ENCODE results near the gene HNRNPH3.

HNRNPH3 gene

DNA sequence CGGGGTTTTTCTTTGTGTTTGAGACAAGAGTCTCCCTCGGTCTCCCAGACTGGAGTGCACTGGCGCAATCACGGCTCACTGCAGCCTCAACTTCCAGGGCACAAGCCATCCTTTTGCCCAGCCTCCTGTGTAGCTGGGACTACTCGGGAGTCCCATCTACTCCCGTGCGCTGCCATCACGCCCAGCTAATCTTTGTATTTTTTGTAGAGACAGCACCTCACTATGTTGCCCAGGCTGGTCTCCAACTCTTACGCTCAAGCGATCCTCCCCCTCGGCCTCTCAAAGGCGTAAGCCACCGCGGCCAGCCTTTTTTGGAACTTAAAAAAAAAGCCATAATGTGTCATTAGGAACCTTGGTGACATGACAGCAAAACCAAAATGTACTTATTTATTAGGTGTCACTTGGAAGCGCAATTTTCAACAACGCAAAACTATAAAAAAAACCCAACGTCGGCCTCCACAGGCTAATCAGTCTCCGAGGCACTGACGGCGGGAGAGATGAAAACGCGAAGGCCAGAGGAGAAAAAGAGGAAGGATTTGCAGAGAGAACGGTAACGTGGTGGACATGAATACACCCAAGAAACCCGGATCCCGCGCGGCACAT lies 911 bp upstream of the HNRNPH3 start:
- peak in 2 of 4 experiments; percentile 6 to 9 for DNase-seq (ENCODE audit: low read depth in 4 of 4, low spot score in 1 of 4)

GRCh38 chr10:68332259-68333057 lies 594 bp downstream of the HNRNPH3 start, which contains the start of gene PBLD:
TSS of gene PBLD (minus strand) at chr10:68332928. CDS start at chr10:68306844, 26,084 bp downstream.
- peak; percentile 19 to 36 (median 31) for DNase-seq (ENCODE audit: low read depth in 4 of 4, low spot score in 1 of 4)

GRCh38 chr10:68333058-68333395 lies 1.2 kb downstream of the HNRNPH3 start:
- no peak for DNase-seq (ENCODE audit: low read depth in 4 of 4, low spot score in 1 of 4)

- no peak for DNase-seq (ENCODE audit: low read depth in 4 of 4, low spot score in 1 of 4)
These were observed 1.9 kb downstream of the HNRNPH3 start for GRCh38 chr10:68333440-68334431.

- DNase-seq (ENCODE audit: low read depth in 4 of 4, low spot score in 1 of 4): no peak
These were observed 3.0 kb downstream of the HNRNPH3 start for GRCh38 chr10:68334672-68335467.

GRCh38 chr10:68336754-68337351 lies 5.0 kb downstream of the HNRNPH3 start:
- no peak for DNase-seq (ENCODE audit: low read depth in 4 of 4, low spot score in 1 of 4)

GRCh38 chr10:68340358-68341080 lies 8.7 kb downstream of the HNRNPH3 start:
- no peak for DNase-seq (ENCODE audit: low read depth in 4 of 4, low spot score in 1 of 4)

DNA sequence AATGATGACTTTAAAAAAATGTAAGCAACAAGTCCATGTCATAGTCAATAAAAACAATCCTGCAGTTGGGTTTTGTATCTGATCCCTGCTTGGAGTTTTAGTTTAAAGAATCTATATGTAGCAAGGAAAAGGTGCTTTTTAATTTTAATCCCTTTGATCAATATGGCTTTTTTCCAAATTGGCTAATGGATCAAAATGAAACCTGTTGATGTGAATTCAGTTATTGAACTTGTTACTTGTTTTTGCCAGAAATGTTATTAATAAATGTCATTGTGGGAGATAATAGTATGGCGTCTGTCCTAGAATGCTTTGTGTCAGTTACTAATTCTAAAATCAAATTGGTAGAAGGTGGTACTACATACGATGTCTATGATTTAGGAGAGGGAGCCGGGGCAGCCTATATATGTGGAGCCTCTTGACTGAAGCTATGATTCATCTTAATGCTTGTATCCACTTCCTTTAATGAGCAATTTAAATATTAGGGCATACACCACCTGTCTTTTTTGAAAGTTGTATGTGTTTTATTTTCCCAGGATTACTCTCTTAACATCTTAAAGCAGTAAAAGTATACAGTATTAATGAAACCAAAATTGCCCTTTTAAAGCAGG lies 11.1 kb downstream of the HNRNPH3 start:
- DNase-seq (ENCODE audit: low read depth in 4 of 4, low spot score in 1 of 4): no peak

GRCh38 chr10:68345621-68346020 lies 13.8 kb downstream of the HNRNPH3 start:
- no peak for DNase-seq (ENCODE audit: low read depth in 4 of 4, low spot score in 1 of 4)

DNA sequence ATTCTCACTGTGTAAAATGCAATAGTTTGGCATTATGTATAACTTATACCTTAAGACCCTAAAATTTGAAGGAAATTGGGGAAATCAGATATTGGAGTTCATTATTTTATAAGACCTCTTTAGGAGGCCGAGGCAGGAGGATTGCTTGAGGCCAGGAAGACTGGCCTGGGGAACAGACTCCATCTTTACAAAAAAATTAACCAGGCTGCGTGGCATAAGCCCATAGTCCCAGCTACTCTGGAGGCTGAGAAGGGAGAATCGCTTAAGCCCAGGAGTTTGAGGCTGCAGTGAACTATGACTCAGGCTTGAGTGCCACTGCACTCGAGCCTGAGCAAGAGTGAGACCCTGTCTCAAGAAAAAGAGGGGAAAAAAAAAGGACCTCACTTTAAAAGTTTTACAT lies 14.9 kb downstream of the HNRNPH3 start:
- DNase-seq (ENCODE audit: low read depth in 4 of 4, low spot score in 1 of 4): no peak

- peak; percentile 6 to 41 (median 14) for DNase-seq (ENCODE audit: low read depth in 4 of 4, low spot score in 1 of 4)
These were observed 16.4 kb downstream of the HNRNPH3 start for GRCh38 chr10:68348265-68348741.

DNA sequence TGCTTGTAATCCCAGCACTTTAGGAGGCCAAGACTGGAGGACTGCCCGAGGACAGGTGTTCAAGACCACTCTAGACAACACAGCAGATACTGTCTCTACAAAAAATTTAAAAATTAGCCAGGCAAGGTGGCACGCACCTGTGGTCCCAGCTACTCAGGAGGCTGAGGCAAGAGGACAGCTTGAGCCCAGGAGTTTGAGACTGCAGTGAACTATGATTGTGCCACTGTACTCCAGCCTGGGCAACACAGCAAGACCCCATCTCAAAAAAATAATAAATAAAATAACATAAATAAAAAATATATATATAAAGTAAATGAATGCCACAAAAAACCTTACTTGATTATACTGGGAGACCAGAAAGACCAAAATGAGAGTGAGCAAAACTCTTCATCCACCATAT lies 21.7 kb downstream of the HNRNPH3 start:
- DNase-seq (ENCODE audit: low read depth in 4 of 4, low spot score in 1 of 4): no peak

DNA sequence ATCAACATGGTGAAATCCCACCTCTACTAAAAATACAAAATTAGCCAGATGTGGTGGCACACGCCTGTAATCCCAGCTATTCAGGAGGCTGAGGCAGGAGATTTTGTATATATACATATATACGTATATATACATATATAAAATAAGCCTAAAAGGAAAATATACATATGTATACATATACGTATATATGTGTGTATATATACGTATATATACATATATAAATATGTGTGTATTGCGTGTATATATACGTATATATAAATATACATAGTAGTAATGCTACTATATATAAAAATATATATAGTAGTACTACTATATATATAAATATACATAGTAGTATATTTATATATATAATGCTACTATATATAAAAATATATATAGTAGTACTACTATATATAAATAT lies 27.3 kb downstream of the HNRNPH3 start:
- no peak for DNase-seq (ENCODE audit: low read depth in 4 of 4, low spot score in 1 of 4)

- no peak for DNase-seq (ENCODE audit: low read depth in 4 of 4, low spot score in 1 of 4)
These were observed 30.7 kb downstream of the HNRNPH3 start for GRCh38 chr10:68362590-68362989.

GRCh38 chr10:68364101-68364886 lies 32.4 kb downstream of the HNRNPH3 start:
- no peak for DNase-seq (ENCODE audit: low read depth in 4 of 4, low spot score in 1 of 4)

DNA sequence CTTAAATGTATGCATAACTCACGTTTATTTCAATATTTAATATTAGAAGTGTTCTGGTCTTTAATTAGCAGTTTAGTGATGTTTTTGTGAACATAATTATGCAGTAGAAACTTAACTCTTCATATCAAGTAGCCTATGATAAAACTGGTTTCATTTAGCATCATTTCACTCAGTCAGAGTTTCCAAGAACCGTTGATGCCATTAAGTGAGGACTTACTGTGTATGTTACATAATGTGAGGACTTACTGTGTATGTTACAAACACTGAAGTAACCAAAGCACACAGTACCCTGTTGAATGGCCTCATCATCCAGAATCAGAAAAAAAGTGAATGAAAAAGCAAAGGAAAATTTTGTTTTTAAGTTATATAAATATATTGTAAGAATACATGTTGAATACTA lies 33.7 kb downstream of the HNRNPH3 start:
- DNase-seq (ENCODE audit: low read depth in 4 of 4, low spot score in 1 of 4): no peak

DNA sequence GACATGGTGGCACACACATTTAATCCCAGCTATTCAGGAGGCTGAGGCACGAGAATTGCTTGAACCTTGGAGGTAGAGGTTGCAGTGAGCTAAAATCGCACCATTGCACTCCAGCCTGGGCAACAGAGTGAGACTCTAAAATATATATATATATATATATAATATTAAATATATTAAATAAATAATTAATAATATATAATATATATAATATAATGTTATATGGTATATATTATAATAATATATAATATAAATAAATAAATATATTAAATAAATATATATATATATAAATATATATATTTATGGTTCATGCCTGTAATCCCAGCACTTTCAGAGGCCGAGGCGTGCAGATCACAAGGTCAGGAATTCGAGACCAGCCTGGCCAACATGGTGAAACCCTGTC lies 34.7 kb downstream of the HNRNPH3 start:
- no peak for DNase-seq (ENCODE audit: low read depth in 4 of 4, low spot score in 1 of 4)

GRCh38 chr10:68367121-68367520 lies 35.3 kb downstream of the HNRNPH3 start:
- no peak for DNase-seq (ENCODE audit: low read depth in 4 of 4, low spot score in 1 of 4)
